ENCODE data around the gene TMEM106C. TPM values are rescaled to one million over a fixed set of nuclear protein-coding genes. Genes with fewer than 3 reads are reported as not detected.

The TMEM106C gene
- polyA plus RNA-seq, 1 donor (not counting 4 experiments of a cell fraction or from before 2014, with no cell fraction given): 134 TPM

DNA sequence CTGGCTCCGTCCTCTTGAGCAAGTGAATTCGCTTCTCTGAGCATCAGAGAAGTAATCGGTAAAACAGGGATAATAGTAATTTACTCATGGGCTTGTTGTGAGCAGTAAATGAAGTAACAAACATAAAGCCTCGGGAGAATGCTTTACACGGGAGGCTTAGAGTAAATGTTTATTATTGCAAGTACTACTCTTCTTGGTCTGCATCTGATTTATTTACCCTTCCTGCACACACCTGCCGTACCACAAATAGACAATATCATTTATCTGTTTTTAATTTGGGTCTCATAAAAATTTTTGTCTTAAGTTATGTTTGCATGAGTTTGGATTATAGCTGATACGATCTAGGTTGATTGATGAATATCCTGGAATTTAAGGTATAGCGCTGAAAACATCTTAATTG is 48.7 kb downstream of the TMEM106C start:
- dilution Hi-C loops (cut with MboI; ENCODE audit: extremely low pct_ligation_motif_present, low sequenced_read_pairs): no loop called here
- H3K9me1 ChIP-seq (ENCODE audit: control insufficient read depth, extremely low read depth, insufficient read depth, low read length): no peaks in the 10 kb centered on the region
- H4K20me1 ChIP-seq (ENCODE audit: control insufficient read depth, extremely low read depth, insufficient read depth, low read length): no peaks in the 10 kb centered on the region
- no peak overlapping the region for H3K9ac ChIP-seq (ENCODE audit: control insufficient read depth, extremely low read depth, insufficient read depth, low read length)
- no peak overlapping the region for H3K27ac ChIP-seq (ENCODE audit: control insufficient read depth, insufficient read depth, low read length)
- peaks cover 20% of the 10 kb centered on the region for H3K27me3 ChIP-seq (ENCODE audit: control insufficient read depth, extremely low read depth, insufficient read depth, low read length)
- DNase-seq (ENCODE audit: low read depth, low spot score) (no peak), FAIRE-seq (no peak)
- no peak overlapping the region for H3K4me2 ChIP-seq (ENCODE audit: control insufficient read depth, extremely low read depth, insufficient read depth, low read depth, low read length)
- no peaks in the 10 kb centered on the region for H3K9me3 ChIP-seq (ENCODE audit: control insufficient read depth, low read depth, low read length)
- no peaks in the 10 kb centered on the region for H3K36me3 ChIP-seq (ENCODE audit: control insufficient read depth in 2 of 2, extremely low read depth in 1 of 2, insufficient read depth in 2 of 2, low read length in 2 of 2)
- TF ChIP-seq EZH2 (IDR thresholded peaks at IDR 0.05; ENCODE audit: low read length): no peak
- TF ChIP-seq, protein P1, sequence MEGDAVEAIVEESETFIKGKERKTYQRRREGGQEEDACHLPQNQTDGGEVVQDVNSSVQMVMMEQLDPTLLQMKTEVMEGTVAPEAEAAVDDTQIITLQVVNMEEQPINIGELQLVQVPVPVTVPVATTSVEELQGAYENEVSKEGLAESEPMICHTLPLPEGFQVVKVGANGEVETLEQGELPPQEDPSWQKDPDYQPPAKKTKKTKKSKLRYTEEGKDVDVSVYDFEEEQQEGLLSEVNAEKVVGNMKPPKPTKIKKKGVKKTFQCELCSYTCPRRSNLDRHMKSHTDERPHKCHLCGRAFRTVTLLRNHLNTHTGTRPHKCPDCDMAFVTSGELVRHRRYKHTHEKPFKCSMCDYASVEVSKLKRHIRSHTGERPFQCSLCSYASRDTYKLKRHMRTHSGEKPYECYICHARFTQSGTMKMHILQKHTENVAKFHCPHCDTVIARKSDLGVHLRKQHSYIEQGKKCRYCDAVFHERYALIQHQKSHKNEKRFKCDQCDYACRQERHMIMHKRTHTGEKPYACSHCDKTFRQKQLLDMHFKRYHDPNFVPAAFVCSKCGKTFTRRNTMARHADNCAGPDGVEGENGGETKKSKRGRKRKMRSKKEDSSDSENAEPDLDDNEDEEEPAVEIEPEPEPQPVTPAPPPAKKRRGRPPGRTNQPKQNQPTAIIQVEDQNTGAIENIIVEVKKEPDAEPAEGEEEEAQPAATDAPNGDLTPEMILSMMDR (optimal IDR thresholded peaks at IDR 0.05 in 1 of 3, IDR thresholded peaks at IDR 0.05 in 1 of 3, conservative IDR thresholded peaks at IDR 0.05 in 1 of 3; ENCODE audit: extremely low read depth in 1 of 3, insufficient read depth in 2 of 3, low read length in 3 of 3): no peak
- no peak overlapping the region for H2AFZ ChIP-seq (ENCODE audit: control insufficient read depth, low read length)
- H3K79me2 ChIP-seq (ENCODE audit: control insufficient read depth, insufficient read depth, low read length): no peaks in the 10 kb centered on the region
- H3K4me1 ChIP-seq (ENCODE audit: control insufficient read depth, extremely low read depth, insufficient read depth, low read length): no peaks in the 10 kb centered on the region
- H3K4me3 ChIP-seq (ENCODE audit: control insufficient read depth in 2 of 3, extremely low read depth in 1 of 3, insufficient read depth in 2 of 3, low read depth in 1 of 3, low read length in 3 of 3): no peak overlapping the region

DNA sequence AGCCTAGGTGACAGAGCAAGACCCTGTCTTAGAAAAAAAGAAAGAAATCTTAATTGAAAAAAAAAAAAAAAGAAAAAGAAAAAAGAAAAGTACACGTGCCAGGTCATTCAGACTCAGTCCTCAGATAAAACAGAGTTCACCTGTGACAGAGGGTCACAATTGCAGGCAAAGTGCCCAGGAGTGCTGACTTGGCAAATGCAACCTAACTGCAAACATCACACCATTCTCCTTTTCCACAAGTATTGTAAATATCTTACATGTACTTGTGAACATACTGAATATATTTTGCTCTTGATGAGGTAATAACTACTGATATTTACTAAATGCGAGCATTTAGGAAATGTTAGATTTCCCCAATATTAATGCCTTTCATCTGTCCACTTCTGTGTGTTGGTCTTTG is 49.9 kb downstream of the TMEM106C start:
- no peak overlapping the region for H2AFZ ChIP-seq (ENCODE audit: control insufficient read depth, low read length)
- DNase-seq (ENCODE audit: low read depth, low spot score) (no peak), FAIRE-seq (no peak)
- H3K4me3 ChIP-seq (ENCODE audit: control insufficient read depth in 2 of 3, extremely low read depth in 1 of 3, insufficient read depth in 2 of 3, low read depth in 1 of 3, low read length in 3 of 3): no peak overlapping the region
- H3K4me1 ChIP-seq (ENCODE audit: control insufficient read depth, extremely low read depth, insufficient read depth, low read length): no peaks in the 10 kb centered on the region
- H3K27me3 ChIP-seq (ENCODE audit: control insufficient read depth, extremely low read depth, insufficient read depth, low read length): peaks cover 21% of the 10 kb centered on the region
- no peak for TF ChIP-seq EZH2 (IDR thresholded peaks at IDR 0.05; ENCODE audit: low read length)
- TF ChIP-seq, protein P1 (optimal IDR thresholded peaks at IDR 0.05 in 1 of 3, IDR thresholded peaks at IDR 0.05 in 1 of 3, conservative IDR thresholded peaks at IDR 0.05 in 1 of 3; ENCODE audit: extremely low read depth in 1 of 3, insufficient read depth in 2 of 3, low read length in 3 of 3): no peak
- no peaks in the 10 kb centered on the region for H3K9me1 ChIP-seq (ENCODE audit: control insufficient read depth, extremely low read depth, insufficient read depth, low read length)
- no peak overlapping the region for H3K27ac ChIP-seq (ENCODE audit: control insufficient read depth, insufficient read depth, low read length)
- no peak overlapping the region for H3K4me2 ChIP-seq (ENCODE audit: control insufficient read depth, extremely low read depth, insufficient read depth, low read depth, low read length)
- dilution Hi-C loops (cut with MboI; ENCODE audit: extremely low pct_ligation_motif_present, low sequenced_read_pairs): no loop called here
- H3K36me3 ChIP-seq (ENCODE audit: control insufficient read depth in 2 of 2, extremely low read depth in 1 of 2, insufficient read depth in 2 of 2, low read length in 2 of 2): no peaks in the 10 kb centered on the region
- H4K20me1 ChIP-seq (ENCODE audit: control insufficient read depth, extremely low read depth, insufficient read depth, low read length): no peaks in the 10 kb centered on the region
- no peaks in the 10 kb centered on the region for H3K9me3 ChIP-seq (ENCODE audit: control insufficient read depth, low read depth, low read length)
- no peaks in the 10 kb centered on the region for H3K79me2 ChIP-seq (ENCODE audit: control insufficient read depth, insufficient read depth, low read length)
- no peak overlapping the region for H3K9ac ChIP-seq (ENCODE audit: control insufficient read depth, extremely low read depth, insufficient read depth, low read length)

Data from keratinocyte (primary cell).